ENCODE measurements around the gene SMIM17. TPM values are rescaled to one million over a fixed set of nuclear protein-coding genes. Genes with fewer than 3 reads are reported as not detected.

Gene SMIM17
- total and polyA plus RNA-seq, 2 of the 13 experiments (the other 11 are each of a cell fraction or from before 2014, with no cell fraction given), result 0.21 to 0.53 TPM

DNA sequence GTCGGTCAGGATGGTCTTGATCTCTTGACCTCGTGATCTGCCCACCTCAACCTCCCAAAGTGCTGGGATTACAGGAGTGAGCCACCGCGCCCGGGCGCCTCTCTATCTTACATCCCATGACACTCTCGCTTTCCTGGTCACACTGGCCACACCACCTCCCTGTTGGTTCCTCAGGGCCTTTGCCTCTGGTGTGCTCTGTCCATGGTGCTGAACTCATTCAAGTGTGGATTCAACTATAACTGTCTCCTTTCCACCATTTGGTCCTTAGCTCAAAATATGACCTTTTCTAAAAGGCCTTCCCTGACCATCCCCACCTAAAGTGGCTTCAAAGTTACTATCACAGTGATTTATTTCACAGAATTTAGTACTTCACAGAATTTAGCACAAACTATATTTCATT, 3.7 kb upstream of the SMIM17 start (continued):
- TF ChIP-seq, protein P1, sequence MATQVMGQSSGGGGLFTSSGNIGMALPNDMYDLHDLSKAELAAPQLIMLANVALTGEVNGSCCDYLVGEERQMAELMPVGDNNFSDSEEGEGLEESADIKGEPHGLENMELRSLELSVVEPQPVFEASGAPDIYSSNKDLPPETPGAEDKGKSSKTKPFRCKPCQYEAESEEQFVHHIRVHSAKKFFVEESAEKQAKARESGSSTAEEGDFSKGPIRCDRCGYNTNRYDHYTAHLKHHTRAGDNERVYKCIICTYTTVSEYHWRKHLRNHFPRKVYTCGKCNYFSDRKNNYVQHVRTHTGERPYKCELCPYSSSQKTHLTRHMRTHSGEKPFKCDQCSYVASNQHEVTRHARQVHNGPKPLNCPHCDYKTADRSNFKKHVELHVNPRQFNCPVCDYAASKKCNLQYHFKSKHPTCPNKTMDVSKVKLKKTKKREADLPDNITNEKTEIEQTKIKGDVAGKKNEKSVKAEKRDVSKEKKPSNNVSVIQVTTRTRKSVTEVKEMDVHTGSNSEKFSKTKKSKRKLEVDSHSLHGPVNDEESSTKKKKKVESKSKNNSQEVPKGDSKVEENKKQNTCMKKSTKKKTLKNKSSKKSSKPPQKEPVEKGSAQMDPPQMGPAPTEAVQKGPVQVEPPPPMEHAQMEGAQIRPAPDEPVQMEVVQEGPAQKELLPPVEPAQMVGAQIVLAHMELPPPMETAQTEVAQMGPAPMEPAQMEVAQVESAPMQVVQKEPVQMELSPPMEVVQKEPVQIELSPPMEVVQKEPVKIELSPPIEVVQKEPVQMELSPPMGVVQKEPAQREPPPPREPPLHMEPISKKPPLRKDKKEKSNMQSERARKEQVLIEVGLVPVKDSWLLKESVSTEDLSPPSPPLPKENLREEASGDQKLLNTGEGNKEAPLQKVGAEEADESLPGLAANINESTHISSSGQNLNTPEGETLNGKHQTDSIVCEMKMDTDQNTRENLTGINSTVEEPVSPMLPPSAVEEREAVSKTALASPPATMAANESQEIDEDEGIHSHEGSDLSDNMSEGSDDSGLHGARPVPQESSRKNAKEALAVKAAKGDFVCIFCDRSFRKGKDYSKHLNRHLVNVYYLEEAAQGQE (IDR thresholded peaks at IDR 0.05; ENCODE audit: borderline replicate concordance in 1 of 2, low read depth in 1 of 2, low read length in 2 of 2), result peak; percentile 68 to 94
- TF ChIP-seq REPIN1 (CRISPR knock-in tag; IDR thresholded peaks at IDR 0.05; ENCODE audit: borderline replicate concordance, low read depth), result no peak
- TF ChIP-seq MIER2 (CRISPR knock-in tag; IDR thresholded peaks at IDR 0.05), result peak; percentile 95
- TF ChIP-seq PCBP1 (IDR thresholded peaks at IDR 0.05; ENCODE audit: borderline replicate concordance, low read depth, low read length), result no peak
- TF ChIP-seq NAIF1 (CRISPR knock-in tag; IDR thresholded peaks at IDR 0.05; ENCODE audit: borderline replicate concordance), result no peak
- TF ChIP-seq ZNF251 (CRISPR knock-in tag; IDR thresholded peaks at IDR 0.05), result no peak
- 0 out of 2 replicates have a peak, but pooled peaks have one; percentile 14 for TF ChIP-seq RARA (CRISPR knock-in tag; IDR thresholded peaks at IDR 0.05)
- peak; percentile 39; the same call in 1 of the 2 replicates for TF ChIP-seq ZNF441 (CRISPR knock-in tag; IDR thresholded peaks at IDR 0.05; ENCODE audit: borderline replicate concordance)
- no peak for TF ChIP-seq RFX1 (IDR thresholded peaks at IDR 0.05)
- no peak for TF ChIP-seq ZNF557 (CRISPR knock-in tag; IDR thresholded peaks at IDR 0.05)
- TF ChIP-seq EHMT2 (IDR thresholded peaks at IDR 0.05; ENCODE audit: borderline replicate concordance, low read depth, low read length), result peak; percentile 55; the same call in 1 of the 2 replicates
- no peak for TF ChIP-seq ZNF616 (CRISPR knock-in tag; IDR thresholded peaks at IDR 0.05; ENCODE audit: low read depth)
- TF ChIP-seq, protein P2, sequence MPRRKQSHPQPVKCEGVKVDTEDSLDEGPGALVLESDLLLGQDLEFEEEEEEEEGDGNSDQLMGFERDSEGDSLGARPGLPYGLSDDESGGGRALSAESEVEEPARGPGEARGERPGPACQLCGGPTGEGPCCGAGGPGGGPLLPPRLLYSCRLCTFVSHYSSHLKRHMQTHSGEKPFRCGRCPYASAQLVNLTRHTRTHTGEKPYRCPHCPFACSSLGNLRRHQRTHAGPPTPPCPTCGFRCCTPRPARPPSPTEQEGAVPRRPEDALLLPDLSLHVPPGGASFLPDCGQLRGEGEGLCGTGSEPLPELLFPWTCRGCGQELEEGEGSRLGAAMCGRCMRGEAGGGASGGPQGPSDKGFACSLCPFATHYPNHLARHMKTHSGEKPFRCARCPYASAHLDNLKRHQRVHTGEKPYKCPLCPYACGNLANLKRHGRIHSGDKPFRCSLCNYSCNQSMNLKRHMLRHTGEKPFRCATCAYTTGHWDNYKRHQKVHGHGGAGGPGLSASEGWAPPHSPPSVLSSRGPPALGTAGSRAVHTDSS (CRISPR knock-in tag; conservative IDR thresholded peaks at IDR 0.05), result no peak
- no peak for TF ChIP-seq PPARG (CRISPR knock-in tag; conservative IDR thresholded peaks at IDR 0.05)
- TF ChIP-seq ZNF282 (IDR thresholded peaks at IDR 0.05; ENCODE audit: partially characterized antibody), result no peak
- no peak for TF ChIP-seq ZNF776 (CRISPR knock-in tag; IDR thresholded peaks at IDR 0.05)

All from HepG2 (cell line).